Measurements from ENCODE around the gene GNPTAB. TPM values are rescaled to one million over a fixed set of nuclear protein-coding genes. Genes with fewer than 3 reads are reported as not detected.
"Not testable (repeated sequence)": the region's sequence is repeated elsewhere in the genome, so short reads cannot be mapped to it uniquely, and the experiment has no call there.

GNPTAB gene
- 53.2 and 55.0 TPM in 2 replicates for total RNA-seq

DNA sequence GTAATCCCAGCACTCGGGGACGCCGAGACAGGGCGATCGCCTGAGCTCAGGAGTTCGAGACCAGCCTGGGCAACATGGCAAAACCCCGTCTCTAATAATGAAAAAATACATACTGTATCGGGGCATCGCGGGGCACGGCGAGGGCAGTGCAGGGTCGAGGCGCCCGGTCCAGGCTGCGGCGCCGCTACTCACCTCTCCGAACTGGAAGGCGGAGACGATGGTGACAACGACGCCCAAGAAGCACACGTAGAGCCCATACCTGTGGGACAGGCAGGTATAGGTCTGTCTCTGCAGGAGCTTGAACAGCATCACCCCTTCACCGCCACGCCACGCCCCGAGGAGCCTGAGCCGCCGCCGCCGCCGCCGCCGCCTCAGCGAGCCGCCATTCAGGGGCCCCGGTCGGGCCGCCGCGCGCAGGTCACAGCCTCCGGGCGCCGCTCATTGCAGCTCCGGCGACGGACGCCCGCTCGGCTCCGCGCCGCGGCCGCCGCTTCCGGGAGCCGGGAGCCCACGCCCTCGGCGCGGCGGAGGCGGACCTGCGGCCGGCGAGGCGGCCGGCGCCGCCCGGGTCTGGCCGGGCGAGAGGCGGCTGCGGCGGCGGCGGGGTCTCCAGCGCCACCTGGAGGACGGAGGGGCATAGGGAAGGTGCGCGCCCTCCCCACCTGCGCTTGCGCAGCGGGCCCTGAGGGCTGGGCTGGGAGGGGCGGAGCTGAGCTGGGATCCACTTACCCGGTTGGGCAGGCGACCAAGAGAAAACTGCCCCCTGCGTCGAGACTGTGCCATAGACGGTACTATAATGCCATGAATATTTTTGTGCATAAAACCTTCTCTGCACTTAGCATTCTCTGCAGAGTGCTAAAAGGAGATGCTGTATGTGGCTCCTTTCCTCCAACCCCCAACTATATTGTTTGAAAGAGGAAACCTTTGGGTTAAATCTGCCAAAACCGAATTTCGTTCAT, at the start of gene GNPTAB:
GNPTAB (minus strand) TSS at position 593 of the 959 bp plus-strand sequence; CDS start at position 309, 284 bp downstream.
- Mint-ChIP-seq H3K4me1 (ENCODE audit: low read depth) (peaks cover 40% of the 10 kb centered on the region), H3K4me3 (peak within 1 kb of the TSS; percentile 94), H3K27me3 (ENCODE audit: insufficient read depth) (no peaks in the 10 kb centered on the region)

GRCh38 chr12:101878243-101878821, 47.6 kb upstream of the GNPTAB start:
- peak overlapping the region; percentile 90 for H3K4me3 Mint-ChIP-seq

More for the DNA sequence above, at the start of gene GNPTAB:
- H3K36me3 Mint-ChIP-seq (ENCODE audit: low read depth): peaks cover 13% of the 10 kb centered on the region
- intact Hi-C loops (cut with micrococcal nuclease): loop anchor here (1.0 to 5.0 kb wide), 8 partner anchors 9 to 424 kb away; partner anchors contain the start of genes ARL1, CHPT1 and DRAM1
- no peaks in the 10 kb centered on the region for H3K9me3 Mint-ChIP-seq
- DNase-seq (ENCODE audit: low spot score): peak; percentile 91
- peak within 1 kb of the TSS; percentile 84 for H3K27ac Mint-ChIP-seq

DNA sequence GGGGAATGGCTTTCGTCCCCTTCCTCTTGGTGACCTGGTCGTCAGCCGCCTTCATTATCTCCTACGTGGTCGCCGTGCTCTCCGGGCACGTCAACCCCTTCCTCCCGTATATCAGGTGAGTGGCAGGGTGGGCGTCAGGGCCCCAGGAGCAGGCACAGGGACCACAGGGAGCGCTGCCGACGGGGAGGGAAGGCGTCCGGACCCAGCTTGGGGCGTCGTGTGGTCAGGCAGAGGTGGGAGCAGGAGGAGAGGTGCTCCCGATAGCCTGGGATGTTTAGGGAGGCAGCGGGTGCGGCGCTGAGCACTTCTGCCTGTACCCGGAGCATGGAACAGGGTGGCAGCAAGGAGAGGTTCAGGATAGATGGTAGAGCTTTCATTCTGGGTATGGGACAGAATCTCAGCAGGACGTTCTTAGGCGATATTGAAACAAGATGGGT, 47.1 kb upstream of the GNPTAB start:
- no peak for DNase-seq (ENCODE audit: low spot score)
- Mint-ChIP-seq H3K27ac (peak overlapping the region; percentile 83), H3K27me3 (ENCODE audit: insufficient read depth) (no peaks in the 10 kb centered on the region), H3K4me1 (ENCODE audit: low read depth) (peaks cover 12% of the 10 kb centered on the region), H3K9me3 (no peaks in the 10 kb centered on the region), H3K36me3 (ENCODE audit: low read depth) (peaks cover 12% of the 10 kb centered on the region), H3K4me3 (peak overlapping the region; percentile 90)
- intact Hi-C loops (cut with micrococcal nuclease): loop anchor here (1.0 to 5.0 kb wide), 8 partner anchors 18 to 604 kb away; partner anchors contain the start of genes ARL1, IGF1, NUP37 and PARPBP

More at GRCh38 chr12:101878243-101878821, 47.6 kb upstream of the GNPTAB start:
- Mint-ChIP-seq H3K27me3 (ENCODE audit: insufficient read depth) (no peaks in the 10 kb centered on the region), H3K27ac (peak overlapping the region; percentile 83), H3K4me1 (ENCODE audit: low read depth) (peaks cover 12% of the 10 kb centered on the region), H3K36me3 (ENCODE audit: low read depth) (peaks cover 12% of the 10 kb centered on the region), H3K9me3 (no peaks in the 10 kb centered on the region)
- intact Hi-C loops (cut with micrococcal nuclease): loop anchor here (5.0 kb wide), 3 partner anchors 86 to 604 kb away; partner anchors contain the start of genes ARL1 and IGF1
- no peak for DNase-seq (ENCODE audit: low spot score)

GRCh38 chr12:101876861-101877805, 46.4 kb upstream of the GNPTAB start, which contains the start of gene DRAM1:
TSS of gene DRAM1 (plus strand) at chr12:101877580. CDS start at chr12:101877790, 210 bp downstream.
- peak; percentile 78 for DNase-seq (ENCODE audit: low spot score)
- peak within 1 kb of the TSS; percentile 90 for H3K4me3 Mint-ChIP-seq
- H3K27ac Mint-ChIP-seq: peak within 1 kb of the TSS; percentile 83
- H3K36me3 Mint-ChIP-seq (ENCODE audit: low read depth): peaks cover 12% of the 10 kb centered on the region
- H3K4me1 Mint-ChIP-seq (ENCODE audit: low read depth): peaks cover 12% of the 10 kb centered on the region
- no peaks in the 10 kb centered on the region for H3K27me3 Mint-ChIP-seq (ENCODE audit: insufficient read depth)
- H3K9me3 Mint-ChIP-seq: no peaks in the 10 kb centered on the region
- intact Hi-C loops (cut with micrococcal nuclease): loop anchor here (1.0 to 5.0 kb wide), 8 partner anchors 17 to 605 kb away; partner anchors contain the start of genes ARL1, IGF1, NUP37 and PARPBP

- intact Hi-C loops (cut with micrococcal nuclease): loop anchor here (2.0 to 5.0 kb wide), 4 partner anchors 84 to 606 kb away; partner anchors contain the start of genes ARL1, IGF1, NUP37 and PARPBP
- Mint-ChIP-seq H3K36me3 (ENCODE audit: low read depth) (peaks cover 9% of the 10 kb centered on the region), H3K9me3 (no peaks in the 10 kb centered on the region), H3K4me1 (ENCODE audit: low read depth) (peaks cover 12% of the 10 kb centered on the region), H3K27ac (peak overlapping the region; percentile 68), H3K27me3 (ENCODE audit: insufficient read depth) (no peaks in the 10 kb centered on the region), H3K4me3 (peak overlapping the region; percentile 90)
- no peak for DNase-seq (ENCODE audit: low spot score)
These were observed 45.6 kb upstream of the GNPTAB start for GRCh38 chr12:101876322-101876860.

GRCh38 chr12:101875162-101875561, 44.4 kb upstream of the GNPTAB start:
- H3K4me3 Mint-ChIP-seq: no peak overlapping the region
- H3K9me3 Mint-ChIP-seq: no peaks in the 10 kb centered on the region
- no peaks in the 10 kb centered on the region for H3K27me3 Mint-ChIP-seq (ENCODE audit: insufficient read depth)
- no peak overlapping the region for H3K27ac Mint-ChIP-seq
- intact Hi-C loops (cut with micrococcal nuclease): loop anchor here (5.0 kb wide), 3 partner anchors 83 to 607 kb away; partner anchors contain the start of genes ARL1 and IGF1
- peaks cover 12% of the 10 kb centered on the region for H3K4me1 Mint-ChIP-seq (ENCODE audit: low read depth)
- DNase-seq (ENCODE audit: low spot score): no peak
- peaks cover 7% of the 10 kb centered on the region for H3K36me3 Mint-ChIP-seq (ENCODE audit: low read depth)

GRCh38 chr12:101870925-101871324, 40.2 kb upstream of the GNPTAB start:
- intact Hi-C loops (cut with micrococcal nuclease): no loop called here
- DNase-seq (ENCODE audit: low spot score): no peak
- no peak overlapping the region for H3K27ac Mint-ChIP-seq
- no peaks in the 10 kb centered on the region for H3K27me3 Mint-ChIP-seq (ENCODE audit: insufficient read depth)
- H3K9me3 Mint-ChIP-seq: no peaks in the 10 kb centered on the region
- H3K36me3 Mint-ChIP-seq (ENCODE audit: low read depth): no peaks in the 10 kb centered on the region
- no peaks in the 10 kb centered on the region for H3K4me1 Mint-ChIP-seq (ENCODE audit: low read depth)
- no peak overlapping the region for H3K4me3 Mint-ChIP-seq

GRCh38 chr12:101867619-101868018, 36.9 kb upstream of the GNPTAB start:
- H3K4me1 Mint-ChIP-seq (ENCODE audit: low read depth); intact Hi-C loops (cut with micrococcal nuclease); H3K27me3 Mint-ChIP-seq (ENCODE audit: insufficient read depth); H3K27ac Mint-ChIP-seq; H3K9me3 Mint-ChIP-seq; DNase-seq (ENCODE audit: low spot score); H3K4me3 Mint-ChIP-seq; H3K36me3 Mint-ChIP-seq (ENCODE audit: low read depth): not testable (repeated sequence)

DNA sequence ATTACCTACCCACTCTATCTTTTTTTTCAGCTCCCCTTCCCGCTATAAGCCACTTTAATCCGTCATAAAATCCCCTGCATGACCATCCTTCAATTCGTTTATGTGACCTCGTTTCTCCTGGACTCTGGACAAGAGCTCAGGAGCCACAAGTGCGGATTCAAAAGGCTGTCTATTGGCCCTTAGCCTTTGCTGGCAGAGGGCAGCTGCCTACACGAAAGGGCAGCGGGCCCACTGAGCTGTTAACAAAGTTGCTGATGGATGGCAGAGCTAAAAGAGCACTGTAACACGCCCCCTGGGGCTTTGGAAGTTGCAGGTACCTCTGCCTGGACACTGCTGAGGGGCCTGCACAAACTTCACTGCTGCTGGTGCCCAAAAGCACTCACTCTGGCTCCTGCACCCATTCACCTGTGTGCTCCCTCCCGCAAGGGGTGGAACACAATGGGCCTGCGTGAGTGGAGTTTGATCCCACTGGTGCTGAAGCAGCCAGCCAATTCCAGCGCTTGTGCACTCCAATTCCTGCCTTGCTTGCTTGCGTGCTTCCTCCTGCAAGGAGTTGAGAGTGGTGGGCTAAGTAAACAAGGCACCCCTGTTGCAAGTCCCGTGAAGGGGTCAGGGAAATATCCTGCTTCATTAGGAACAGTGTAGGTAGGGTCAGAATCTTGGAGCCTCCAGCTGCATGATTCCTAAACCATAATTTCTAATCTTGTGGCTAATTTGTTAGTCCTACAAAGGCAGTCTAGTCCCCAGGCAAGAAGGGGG, 36.0 kb upstream of the GNPTAB start:
- peaks cover 4% of the 10 kb centered on the region for H3K36me3 Mint-ChIP-seq (ENCODE audit: low read depth)
- DNase-seq (ENCODE audit: low spot score): no peak
- peaks cover 8% of the 10 kb centered on the region for H3K4me1 Mint-ChIP-seq (ENCODE audit: low read depth)
- no peaks in the 10 kb centered on the region for H3K27me3 Mint-ChIP-seq (ENCODE audit: insufficient read depth)
- no peak overlapping the region for H3K27ac Mint-ChIP-seq
- peaks cover 8% of the 10 kb centered on the region for H3K9me3 Mint-ChIP-seq
- intact Hi-C loops (cut with micrococcal nuclease): no loop called here
- no peak overlapping the region for H3K4me3 Mint-ChIP-seq

- Mint-ChIP-seq H3K36me3 (ENCODE audit: low read depth) (peaks cover 4% of the 10 kb centered on the region), H3K27ac (no peak overlapping the region), H3K9me3 (peaks cover 8% of the 10 kb centered on the region), H3K4me3 (no peak overlapping the region), H3K27me3 (ENCODE audit: insufficient read depth) (no peaks in the 10 kb centered on the region), H3K4me1 (ENCODE audit: low read depth) (peaks cover 27% of the 10 kb centered on the region)
- no peak for DNase-seq (ENCODE audit: low spot score)
- intact Hi-C loops (cut with micrococcal nuclease): no loop called here
These were observed 33.2 kb upstream of the GNPTAB start for GRCh38 chr12:101863981-101864380.

DNA sequence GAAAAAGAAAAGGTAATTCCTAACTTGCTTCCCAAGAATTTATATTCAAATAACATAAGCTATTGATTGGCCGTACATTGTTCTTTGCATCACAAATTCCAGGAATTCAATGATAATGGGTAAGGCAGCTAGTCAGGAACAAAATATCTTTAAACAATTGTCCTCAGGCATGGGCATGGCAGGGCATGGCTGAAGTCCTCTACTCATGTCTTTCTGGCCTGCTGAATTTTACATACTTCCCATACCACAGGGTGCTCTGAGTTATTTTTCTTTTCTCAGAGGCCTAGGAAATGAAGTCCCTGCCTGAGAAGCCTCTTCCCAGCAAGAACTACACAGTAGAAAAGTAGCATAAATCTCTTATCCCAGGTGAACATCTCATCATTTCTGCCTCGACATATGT, 31.5 kb upstream of the GNPTAB start:
- Mint-ChIP-seq H3K27me3 (ENCODE audit: insufficient read depth) (no peaks in the 10 kb centered on the region), H3K4me3 (no peak overlapping the region), H3K27ac (no peak overlapping the region), H3K36me3 (ENCODE audit: low read depth) (peaks cover 4% of the 10 kb centered on the region), H3K9me3 (peaks cover 8% of the 10 kb centered on the region), H3K4me1 (ENCODE audit: low read depth) (peaks cover 28% of the 10 kb centered on the region)
- intact Hi-C loops (cut with micrococcal nuclease): no loop called here
- no peak for DNase-seq (ENCODE audit: low spot score)

Data from activated T-helper 1 cell treated with anti-CD3 and anti-CD28 coated beads, Interleukin-12 subunit alpha, Interleukin-12 subunit beta, Interleukin-2, Interleukin-4 antibody, amounts not matched to agents 30 ng/mL and 10 ng/mL and 1 ng/mL, durations not matched to agents 14 hours and 24 hours and 36 hours (primary cell).